K562 (cell line): ENCODE measurements around the gene SNX17. TPM values are rescaled to one million over a fixed set of nuclear protein-coding genes. Genes with fewer than 3 reads are reported as not detected.
A peak's percentile ranks its signal among the peaks of the same experiment; 100 is the strongest.

Experiments used
- BMI1 ChIP-seq: fragments of 150-350 bp; IDR thresholded peaks from 2 replicates; pipeline ENCODE4 v1.6.1; 2014; ENCODE audit warnings: low read length
- CBX2 ChIP-seq: fragments of 200-600 bp; sonication (generic); IDR thresholded peaks from one replicate; pipeline ENCODE4 v1.6.1; 2012; ENCODE audit warnings: mild to moderate bottlenecking, low read length, inconsistent platforms; ENCODE audit not compliant: insufficient read depth, poor library complexity, severe bottlenecking
- CEBPG ChIP-seq, 3 experiments: fragments of 200-800 bp in 1 of 3; sonication (Bioruptor generic) in 1 of 3; sonication (generic) in 1 of 3; formaldehyde crosslinking in 1 of 3; IDR thresholded peaks in 2 of 3; conservative IDR thresholded peaks in 1 of 3; 2 replicates each; pipeline versions ENCODE4 v1.6.1 to v1.8.0; 2016 to 2022; ENCODE audit warnings: missing compliant biosample characterization in 2 of 3, missing genetic modification characterization in 2 of 3, mild to moderate bottlenecking in 1 of 3, missing genetic modification reagents in 1 of 3
- E2F6 ChIP-seq, 2 experiments: IDR thresholded peaks; 2 replicates each; pipeline ENCODE4 v1.6.1; 2011; ENCODE audit warnings: borderline replicate concordance in 1 of 2, control low read depth in 1 of 2, low read depth in 1 of 2, low read length in 1 of 2, mild to moderate bottlenecking in 1 of 2, mixed read lengths in 1 of 2, moderate library complexity in 1 of 2; ENCODE audit not compliant: insufficient read depth in 1 of 2, insufficient read length in 1 of 2, poor library complexity in 1 of 2, severe bottlenecking in 1 of 2; ENCODE audit errors: extremely low read depth in 1 of 2
- KDM5B ChIP-seq: fragments of 200-600 bp; sonication (generic); IDR thresholded peaks from 2 replicates; pipeline ENCODE4 v1.6.1; 2012; ENCODE audit warnings: low read depth, mild to moderate bottlenecking, moderate library complexity, low read length, control low read depth, inconsistent platforms; ENCODE audit not compliant: insufficient replicate concordance
- L3MBTL2 ChIP-seq: fragments of 450-650 bp; IDR thresholded peaks from 2 replicates; pipeline ENCODE4 v1.6.1; 2016; ENCODE audit warnings: mild to moderate bottlenecking, moderate library complexity
- MBD1 ChIP-seq: fragments of 250-450 bp; sonication (Bioruptor Pico); IDR thresholded peaks from 2 replicates; pipeline ENCODE4 v1.8.0; 2022; ENCODE audit warnings: inconsistent platforms
- NCOA1 ChIP-seq: fragments of 450-650 bp; IDR thresholded peaks from 2 replicates; pipeline ENCODE4 v1.6.1; 2016; ENCODE audit warnings: low read depth
- SMARCC2 ChIP-seq: fragments of 450-650 bp; IDR thresholded peaks from 2 replicates; pipeline ENCODE4 v1.6.1; 2017; ENCODE audit warnings: antibody characterized with exemption, moderate library complexity, mild to moderate bottlenecking, low read depth
- SNIP1 ChIP-seq: fragments of 450-650 bp; IDR thresholded peaks from 2 replicates; pipeline ENCODE4 v1.7.1; 2017; ENCODE audit warnings: low read depth, mild to moderate bottlenecking
- TARDBP ChIP-seq: fragments of 450-650 bp; IDR thresholded peaks from 2 replicates; pipeline ENCODE4 v1.6.1; 2016
- ZBTB7A ChIP-seq: IDR thresholded peaks from 2 replicates; pipeline ENCODE4 v1.6.1; 2011; ENCODE audit warnings: low read depth, mild to moderate bottlenecking, low read length, moderate library complexity, borderline replicate concordance; ENCODE audit not compliant: control insufficient read depth
- ZNF143 ChIP-seq: sonication (generic); formaldehyde crosslinking; IDR thresholded peaks from 2 replicates; pipeline ENCODE4 v1.9.0; 2022; ENCODE audit warnings: mild to moderate bottlenecking, missing genetic modification reagents
- ZNF586 ChIP-seq: fragments of 450-650 bp; formaldehyde crosslinking; conservative IDR thresholded peaks from 2 replicates; pipeline ENCODE4 v1.4.0; 2020; ENCODE audit warnings: mild to moderate bottlenecking, moderate library complexity
- ZNF778 ChIP-seq: fragments of 450-650 bp; formaldehyde crosslinking; IDR thresholded peaks from 2 replicates; pipeline ENCODE4 v1.4.0; 2020; ENCODE audit warnings: mild to moderate bottlenecking, moderate library complexity
- polyA plus RNA-seq, 8 experiments: library from polyadenylated mRNA; depleted of rRNA in 4 of 8; stranded (reverse) in 5 of 8; unstranded in 3 of 8; fragments of >200 nt; fragmentation: Nextera tagmentation in 2 of 8; fragmentation: Illumina TruSeq in 1 of 8; extraction: Ambion mirVana in 2 of 8; extraction: Trizol in 1 of 8; gene quantifications; 2 replicates each; pipeline versions ENCODE4 v1.2.1 to v1.2.3, GENCODE V29; 2011 to 2014; ENCODE audit warnings: inconsistent platforms in 1 of 8, missing spikeins in 1 of 8
- total RNA-seq, 7 experiments: library from RNA; depleted of rRNA in 6 of 7; stranded (reverse); fragments of >200 nt in 6 of 7; fragmentation: Illumina TruSeq in 2 of 7; extraction: Trizol in 2 of 7; gene quantifications; 2 replicates each; pipeline versions ENCODE4 v1.2.1 to v1.2.3, GENCODE V29; 2011 to 2021; ENCODE audit warnings: low replicate concordance in 1 of 7
- TF ChIP-seq, protein P1 (sequence below): sonication (generic); formaldehyde crosslinking; IDR thresholded peaks from 2 replicates; pipeline ENCODE4 v1.8.1; 2023; ENCODE audit warnings: mild to moderate bottlenecking, missing genetic modification reagents
- TF ChIP-seq, protein P2 (sequence below), 3 experiments: IDR thresholded peaks in 2 of 3; conservative IDR thresholded peaks in 1 of 3; 2 replicates each; pipeline ENCODE4 v1.5.1; 2011 to 2012; ENCODE audit warnings: low read length in 3 of 3, mild to moderate bottlenecking in 3 of 3, control low read depth in 2 of 3, improper control_type of control experiment in 1 of 3, inconsistent platforms in 1 of 3, low read depth in 1 of 3, mixed read lengths in 1 of 3, moderate library complexity in 1 of 3; ENCODE audit not compliant: insufficient read depth in 2 of 3
- TF ChIP-seq, protein P3 (sequence below), 2 experiments: fragments of 450-650 bp; IDR thresholded peaks; 2 replicates each; pipeline ENCODE4 v1.6.1; 2016

Gene SNX17
- total and polyA plus RNA-seq, 9 of the 15 experiments (the other 6 are each of a cell fraction or from before 2014, with no cell fraction given): 3.0 to 75.7 (median 54.6) TPM

DNA sequence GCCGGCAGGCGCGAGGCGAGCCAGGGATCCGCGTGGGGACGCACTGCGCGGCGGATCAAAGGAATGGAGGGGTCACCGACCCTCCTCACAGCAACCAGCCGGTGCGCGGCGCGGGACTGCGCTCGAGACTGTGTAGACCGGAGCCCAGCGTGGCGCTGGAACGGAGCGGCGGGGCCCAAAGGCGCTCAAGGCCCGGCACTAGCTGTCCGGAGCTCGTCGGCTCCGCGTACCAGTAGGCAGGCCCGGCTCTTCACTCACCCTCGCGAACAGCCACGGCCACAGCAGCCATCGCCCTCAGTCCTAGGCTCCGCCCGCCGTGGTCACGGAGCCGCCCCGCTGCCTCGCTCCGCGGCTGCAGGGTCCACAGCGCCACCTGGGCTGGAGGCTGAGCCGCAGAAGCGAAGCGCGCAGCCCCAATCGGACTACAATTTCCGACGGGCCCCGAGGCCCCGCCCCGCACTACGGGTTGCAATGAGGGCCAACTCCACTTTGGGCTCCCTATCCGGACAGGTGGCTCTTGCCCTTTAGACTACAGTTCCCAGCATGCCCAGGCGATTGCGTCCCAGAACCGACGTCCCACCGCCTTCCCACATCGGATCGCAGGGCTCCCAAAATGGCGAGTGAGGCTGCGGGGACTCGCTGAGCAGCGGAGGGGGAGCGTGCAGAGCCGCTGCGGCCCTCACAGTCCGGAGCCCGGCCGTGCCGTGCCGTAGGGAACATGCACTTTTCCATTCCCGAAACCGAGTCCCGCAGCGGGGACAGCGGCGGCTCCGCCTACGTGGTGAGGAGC, at the start of gene SNX17, which contains the start of gene EIF2B4 (continued):
- TF ChIP-seq E2F6 (IDR thresholded peaks at IDR 0.05; ENCODE audit: borderline replicate concordance in 1 of 2, extremely low read depth in 1 of 2, insufficient read depth in 1 of 2, insufficient read length in 1 of 2, low read depth in 1 of 2, low read length in 1 of 2, poor library complexity in 1 of 2, severe bottlenecking in 1 of 2) (peak; percentile 3 to 44), ZNF143 (CRISPR knock-in tag) (peak; percentile 98), SMARCC2 (no peak), L3MBTL2 (peak; percentile 58), ZNF778 (CRISPR knock-in tag) (no peak), CEBPG (CRISPR knock-in tag; IDR thresholded peaks at IDR 0.05) (peak; percentile 80), CEBPG (tag; conservative IDR thresholded peaks at IDR 0.05 in 1 of 2, IDR thresholded peaks at IDR 0.05 in 1 of 2) (no peak), KDM5B (peak; percentile 88), ZNF586 (CRISPR knock-in tag) (no peak), BMI1 (no peak; the same call in 1 of the 2 replicates), NCOA1 (no peak), CBX2 (no peak), MBD1 (CRISPR knock-in tag) (no peak), ZBTB7A (peak; percentile 72; the same call in 1 of the 2 replicates), SNIP1 (no peak), TARDBP (peak; percentile 80)
- TF ChIP-seq, protein P1, sequence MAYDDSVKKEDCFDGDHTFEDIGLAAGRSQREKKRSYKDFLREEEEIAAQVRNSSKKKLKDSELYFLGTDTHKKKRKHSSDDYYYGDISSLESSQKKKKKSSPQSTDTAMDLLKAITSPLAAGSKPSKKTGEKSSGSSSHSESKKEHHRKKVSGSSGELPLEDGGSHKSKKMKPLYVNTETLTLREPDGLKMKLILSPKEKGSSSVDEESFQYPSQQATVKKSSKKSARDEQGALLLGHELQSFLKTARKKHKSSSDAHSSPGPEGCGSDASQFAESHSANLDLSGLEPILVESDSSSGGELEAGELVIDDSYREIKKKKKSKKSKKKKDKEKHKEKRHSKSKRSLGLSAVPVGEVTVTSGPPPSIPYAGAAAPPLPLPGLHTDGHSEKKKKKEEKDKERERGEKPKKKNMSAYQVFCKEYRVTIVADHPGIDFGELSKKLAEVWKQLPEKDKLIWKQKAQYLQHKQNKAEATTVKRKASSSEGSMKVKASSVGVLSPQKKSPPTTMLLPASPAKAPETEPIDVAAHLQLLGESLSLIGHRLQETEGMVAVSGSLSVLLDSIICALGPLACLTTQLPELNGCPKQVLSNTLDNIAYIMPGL: peak; percentile 85
- TF ChIP-seq, protein P2, sequence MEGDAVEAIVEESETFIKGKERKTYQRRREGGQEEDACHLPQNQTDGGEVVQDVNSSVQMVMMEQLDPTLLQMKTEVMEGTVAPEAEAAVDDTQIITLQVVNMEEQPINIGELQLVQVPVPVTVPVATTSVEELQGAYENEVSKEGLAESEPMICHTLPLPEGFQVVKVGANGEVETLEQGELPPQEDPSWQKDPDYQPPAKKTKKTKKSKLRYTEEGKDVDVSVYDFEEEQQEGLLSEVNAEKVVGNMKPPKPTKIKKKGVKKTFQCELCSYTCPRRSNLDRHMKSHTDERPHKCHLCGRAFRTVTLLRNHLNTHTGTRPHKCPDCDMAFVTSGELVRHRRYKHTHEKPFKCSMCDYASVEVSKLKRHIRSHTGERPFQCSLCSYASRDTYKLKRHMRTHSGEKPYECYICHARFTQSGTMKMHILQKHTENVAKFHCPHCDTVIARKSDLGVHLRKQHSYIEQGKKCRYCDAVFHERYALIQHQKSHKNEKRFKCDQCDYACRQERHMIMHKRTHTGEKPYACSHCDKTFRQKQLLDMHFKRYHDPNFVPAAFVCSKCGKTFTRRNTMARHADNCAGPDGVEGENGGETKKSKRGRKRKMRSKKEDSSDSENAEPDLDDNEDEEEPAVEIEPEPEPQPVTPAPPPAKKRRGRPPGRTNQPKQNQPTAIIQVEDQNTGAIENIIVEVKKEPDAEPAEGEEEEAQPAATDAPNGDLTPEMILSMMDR (IDR thresholded peaks at IDR 0.05 in 2 of 3, conservative IDR thresholded peaks at IDR 0.05 in 1 of 3; ENCODE audit: insufficient read depth in 2 of 3, low read depth in 1 of 3, low read length in 3 of 3): peak; percentile 92 to 97 (median 94)
- TF ChIP-seq, protein P3, sequence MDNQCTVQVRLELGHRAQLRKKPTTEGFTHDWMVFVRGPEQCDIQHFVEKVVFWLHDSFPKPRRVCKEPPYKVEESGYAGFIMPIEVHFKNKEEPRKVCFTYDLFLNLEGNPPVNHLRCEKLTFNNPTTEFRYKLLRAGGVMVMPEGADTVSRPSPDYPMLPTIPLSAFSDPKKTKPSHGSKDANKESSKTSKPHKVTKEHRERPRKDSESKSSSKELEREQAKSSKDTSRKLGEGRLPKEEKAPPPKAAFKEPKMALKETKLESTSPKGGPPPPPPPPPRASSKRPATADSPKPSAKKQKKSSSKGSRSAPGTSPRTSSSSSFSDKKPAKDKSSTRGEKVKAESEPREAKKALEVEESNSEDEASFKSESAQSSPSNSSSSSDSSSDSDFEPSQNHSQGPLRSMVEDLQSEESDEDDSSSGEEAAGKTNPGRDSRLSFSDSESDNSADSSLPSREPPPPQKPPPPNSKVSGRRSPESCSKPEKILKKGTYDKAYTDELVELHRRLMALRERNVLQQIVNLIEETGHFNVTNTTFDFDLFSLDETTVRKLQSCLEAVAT (IDR thresholded peaks at IDR 0.05): no peak
